NCI-H510A (cell line): ENCODE data around the gene SLK.

ENCODE experiments used
- DNase-seq: peaks from one replicate; lab custom pipeline; 2025; lab: John Stamatoyannopoulos, UW

Gene SLK

DNA sequence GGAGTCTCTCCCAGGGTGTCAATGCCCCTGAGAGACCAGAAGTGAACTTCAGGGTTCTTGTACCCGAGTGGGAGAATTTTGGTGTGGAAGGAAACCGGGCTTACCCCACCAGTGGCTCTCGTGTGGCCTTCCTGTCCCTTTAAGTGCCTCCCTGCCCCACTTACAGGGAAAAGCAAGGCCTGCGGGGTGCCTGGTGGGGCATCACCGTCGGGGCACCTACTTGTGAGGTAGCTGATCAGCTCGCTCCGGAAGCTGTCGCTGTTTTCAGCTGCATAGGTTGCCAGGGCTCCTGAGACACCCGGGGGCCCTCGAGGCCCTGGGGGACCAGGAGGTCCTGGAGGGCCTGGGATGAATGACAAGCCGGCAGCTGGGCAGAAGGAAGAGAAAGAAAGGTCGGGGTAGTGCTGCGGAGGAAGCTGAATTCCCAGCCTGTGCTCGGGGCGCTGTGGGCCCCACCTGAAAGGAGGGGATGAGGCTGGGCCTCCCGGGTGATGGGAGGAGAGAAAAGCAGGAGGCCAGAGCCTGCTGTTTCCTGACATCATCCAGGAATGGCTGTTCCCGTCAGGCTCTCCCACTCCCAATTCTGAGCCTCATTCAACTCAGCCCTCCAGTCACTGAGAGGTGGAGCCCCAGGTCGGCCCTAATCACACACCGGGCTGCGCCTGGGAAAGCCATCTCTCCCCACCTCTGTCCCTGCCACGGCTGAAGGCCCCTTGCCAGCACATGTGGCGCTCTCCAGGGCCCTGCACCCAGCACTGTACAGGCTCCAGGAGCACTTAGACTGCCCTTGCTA is 67.7 kb downstream of the SLK start:
- no peak for DNase-seq

DNA sequence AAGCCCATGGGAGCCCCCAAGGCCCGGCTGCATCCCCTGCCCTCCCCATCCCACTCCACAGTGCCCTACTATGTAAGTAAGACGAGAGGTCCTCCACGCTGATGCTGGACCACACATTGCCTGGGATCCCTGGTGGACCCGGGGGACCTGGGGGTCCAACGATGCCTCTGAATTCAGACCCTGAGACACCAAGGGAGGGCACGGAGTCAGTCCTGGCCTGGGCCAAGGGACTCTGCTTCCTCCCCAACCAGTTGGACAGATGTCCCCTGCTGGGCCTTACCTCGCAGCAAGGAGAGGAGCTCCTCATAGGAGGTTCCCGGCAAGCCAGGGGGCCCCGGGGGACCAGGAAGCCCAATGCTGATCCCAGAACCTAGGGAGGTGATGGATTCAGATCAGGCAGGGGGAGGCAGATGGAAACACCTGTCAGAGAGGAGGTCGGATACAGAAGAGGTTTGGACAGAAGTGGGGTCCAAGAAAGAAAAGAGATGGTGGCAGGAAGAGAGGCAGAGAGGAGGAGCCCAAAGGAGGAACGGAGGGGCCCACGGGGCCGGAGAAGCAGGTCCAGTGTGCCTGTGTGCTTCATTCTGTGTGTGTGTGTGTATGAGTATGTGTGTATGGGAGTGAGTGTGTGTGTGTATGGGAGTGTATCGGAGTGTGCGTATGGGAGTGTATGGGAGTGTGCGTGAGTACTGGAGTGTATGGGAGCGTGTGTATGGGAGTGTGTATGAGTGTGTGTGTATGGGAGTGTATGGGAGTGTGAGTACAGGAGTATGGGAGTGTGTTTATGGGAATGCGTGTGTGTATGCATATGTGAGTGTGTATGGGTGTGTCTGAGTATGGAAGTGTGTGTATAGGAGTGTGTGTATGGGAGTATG is 68.5 kb downstream of the SLK start:
- no peak for DNase-seq

- no peak for DNase-seq
Observed at GRCh38 chr10:104036069-104036384, 69.1 kb downstream of the SLK start.

GRCh38 chr10:104036518-104037260 is 69.7 kb downstream of the SLK start:
- no peak for DNase-seq

GRCh38 chr10:104037261-104037951 is 70.5 kb downstream of the SLK start:
- DNase-seq, result no peak

GRCh38 chr10:104038537-104038936 is 71.6 kb downstream of the SLK start:
- no peak for DNase-seq

DNA sequence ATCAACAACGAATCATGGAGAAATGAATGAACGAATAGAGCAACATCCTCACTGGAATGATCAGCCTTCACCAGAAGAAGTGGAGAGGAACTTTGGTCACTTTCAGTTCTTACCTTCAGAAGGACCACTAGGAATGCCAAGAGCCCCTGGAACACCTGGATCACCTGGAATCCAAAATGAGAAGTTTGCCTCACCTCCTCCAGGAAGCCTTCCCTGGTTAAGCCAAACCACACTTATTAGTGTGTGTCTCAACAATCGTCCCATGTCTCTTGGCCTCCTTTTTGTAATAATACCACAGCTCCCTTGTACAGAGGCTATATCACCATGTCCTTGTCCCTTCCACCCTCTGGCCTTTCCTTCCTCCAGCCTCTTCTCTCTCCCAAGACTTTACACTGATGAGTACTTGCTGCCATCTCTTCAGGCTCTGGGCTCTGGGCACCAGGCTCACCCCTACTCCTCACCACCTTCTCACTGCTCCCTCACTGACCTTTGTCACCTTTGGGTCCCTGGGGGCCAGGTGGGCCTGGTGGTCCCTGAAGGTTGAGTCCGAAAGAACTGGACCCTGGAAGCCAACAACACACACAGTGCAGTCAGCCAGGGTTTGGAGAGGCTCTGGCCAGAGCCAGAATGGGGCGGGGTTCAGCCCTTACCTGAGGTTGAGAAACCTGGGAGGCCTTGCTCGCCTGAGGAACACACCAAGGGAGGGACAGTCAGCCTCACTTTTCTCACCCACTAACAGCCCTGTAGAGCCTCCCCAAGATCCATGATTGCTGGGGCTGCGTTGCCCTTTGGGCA is 72.2 kb downstream of the SLK start:
- no peak for DNase-seq

DNA sequence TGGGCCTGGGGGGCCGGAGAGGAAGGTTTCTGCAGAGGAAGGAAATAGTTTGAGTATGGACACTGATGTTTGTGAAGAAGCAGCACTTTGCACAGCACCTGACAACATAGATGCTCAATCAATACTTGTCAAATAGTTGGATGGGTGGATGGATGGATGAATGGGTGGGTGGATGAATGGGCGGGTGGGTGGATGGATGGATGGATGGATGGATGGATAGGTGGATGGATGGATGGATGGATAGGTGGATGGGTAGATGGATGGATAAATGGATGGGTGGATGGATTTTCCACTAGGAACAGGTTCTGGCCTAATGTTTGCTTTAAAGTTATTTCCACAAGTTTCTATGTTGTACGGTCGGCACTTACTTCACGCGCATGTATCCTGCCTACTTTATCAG is 73.4 kb downstream of the SLK start:
- DNase-seq, result no peak

GRCh38 chr10:104040862-104041789 is 74.2 kb downstream of the SLK start:
- no peak for DNase-seq

DNA sequence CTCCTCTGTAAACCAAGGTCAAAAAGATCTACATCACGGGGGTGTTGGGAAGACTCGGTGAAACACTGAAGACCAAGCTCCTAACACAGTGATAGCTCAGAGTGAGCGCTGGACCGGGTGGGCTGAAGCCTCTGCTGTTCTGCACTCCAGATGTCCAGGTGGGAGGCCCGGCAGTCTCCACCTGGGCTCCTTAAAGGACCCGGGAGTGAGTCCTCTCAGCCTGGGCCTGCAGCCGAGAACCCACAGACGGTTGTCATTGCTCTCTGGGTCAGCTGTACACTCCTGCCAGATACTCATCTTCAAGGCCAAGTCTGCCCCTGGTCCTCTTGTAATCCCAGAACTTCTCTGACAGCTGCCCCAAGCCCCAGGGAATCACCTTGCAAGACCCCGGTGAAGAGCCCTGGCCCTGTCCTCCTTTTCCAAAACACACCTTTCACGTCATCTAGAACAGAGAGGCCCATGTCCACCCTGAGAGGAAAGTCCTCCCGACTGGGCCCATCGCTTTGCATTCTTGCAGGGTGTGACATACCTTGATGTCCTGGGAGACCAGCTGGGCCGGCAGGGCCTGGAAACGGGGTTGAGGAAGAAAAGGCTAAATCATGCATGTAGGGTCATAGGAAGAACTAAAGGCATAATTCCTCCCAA is 75.1 kb downstream of the SLK start:
- DNase-seq, result no peak

DNA sequence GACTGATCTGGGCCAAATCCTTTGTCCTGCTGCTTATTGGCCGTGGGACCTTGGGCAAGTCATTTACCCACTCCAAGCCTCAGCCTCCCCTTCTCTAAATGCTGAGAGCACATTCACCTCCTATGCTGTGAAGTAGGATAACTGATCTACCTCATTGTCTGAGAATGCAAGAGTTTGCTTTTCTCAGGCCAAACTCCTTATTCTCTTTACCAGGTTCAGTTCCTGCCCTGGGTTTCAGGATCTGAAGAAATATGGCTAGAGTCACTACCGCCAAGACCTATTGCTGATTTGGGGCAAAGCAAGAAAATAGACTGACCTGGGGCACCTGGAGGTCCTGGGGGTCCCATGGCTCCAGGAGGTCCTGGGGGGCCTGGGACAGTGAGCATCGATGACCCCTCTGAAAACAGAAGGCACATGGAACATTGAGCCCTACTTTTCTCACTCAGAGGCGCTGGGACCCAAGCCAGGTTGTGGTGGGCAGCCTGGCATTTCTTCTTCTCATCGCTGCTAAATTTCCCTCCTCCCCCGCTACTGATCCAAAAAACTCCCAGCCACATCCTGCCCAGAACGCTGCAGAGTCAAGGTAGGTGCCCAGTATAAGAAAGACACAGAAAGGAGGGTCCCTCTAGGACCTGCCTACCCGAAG is 76.4 kb downstream of the SLK start:
- no peak for DNase-seq

GRCh38 chr10:104043854-104044253 is 76.9 kb downstream of the SLK start:
- DNase-seq, result no peak

GRCh38 chr10:104045151-104046089 is 78.5 kb downstream of the SLK start:
- DNase-seq, result no peak

GRCh38 chr10:104046651-104047050 is 79.7 kb downstream of the SLK start:
- no peak for DNase-seq

DNA sequence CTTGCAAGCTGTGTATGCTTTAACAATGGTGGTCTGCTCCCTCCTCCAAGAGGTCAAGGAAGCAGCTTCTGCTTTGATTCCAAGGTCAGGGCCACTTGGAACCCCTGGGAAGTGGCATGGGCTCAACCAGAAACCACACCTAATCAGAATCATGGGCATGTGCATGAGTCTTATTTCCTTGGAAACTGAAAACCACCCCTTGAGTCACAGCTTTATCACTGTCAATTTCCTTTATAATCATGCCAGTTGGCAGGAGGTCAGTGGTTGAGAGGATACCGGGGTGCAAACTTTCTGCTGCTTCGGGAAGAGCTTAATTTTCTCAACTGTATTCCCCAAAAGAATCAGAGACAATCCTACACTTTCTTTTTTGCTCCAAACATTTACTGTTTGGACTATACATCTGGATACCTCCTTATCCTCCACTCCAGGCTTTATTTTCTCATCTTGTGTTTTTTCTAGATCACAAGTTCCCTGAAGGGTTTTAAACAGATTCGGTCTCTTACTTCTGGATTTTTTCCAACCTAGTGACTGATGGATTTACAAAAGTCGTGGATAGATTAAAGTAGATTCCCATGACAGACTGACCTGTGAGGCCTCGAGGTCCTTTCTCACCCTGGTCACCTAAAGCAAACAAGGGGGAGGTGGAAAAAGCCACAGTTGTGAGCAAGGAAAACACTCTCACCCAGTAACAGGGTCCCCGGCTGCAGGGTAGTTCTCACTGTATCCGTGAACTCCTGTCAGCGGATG is 82.7 kb downstream of the SLK start:
- no peak for DNase-seq

DNA sequence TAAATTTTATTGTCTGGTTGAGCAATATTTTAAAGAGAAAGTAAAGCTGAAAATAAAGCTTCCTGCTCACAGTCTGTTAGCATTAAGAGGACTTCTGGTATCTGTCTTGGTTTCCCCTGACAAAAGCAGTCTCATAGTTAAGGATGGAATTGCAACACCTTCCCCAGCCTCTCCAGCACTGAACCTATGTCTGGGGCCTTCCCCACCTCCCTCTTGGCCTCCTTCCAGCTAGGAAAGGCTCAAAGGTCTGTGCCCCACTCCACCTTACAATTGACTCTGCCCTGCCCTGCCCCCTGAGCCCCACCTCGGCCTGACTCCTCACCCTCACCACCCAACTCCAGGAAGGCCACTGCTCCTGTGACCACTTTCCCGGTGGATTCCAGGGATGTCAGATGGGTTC is 85.5 kb downstream of the SLK start:
- DNase-seq, result no peak

- DNase-seq, result no peak
Observed at GRCh38 chr10:104053201-104053600, 86.3 kb downstream of the SLK start.
